ENCODE measurements around the gene STAT6. TPM values are rescaled to one million over a fixed set of nuclear protein-coding genes. Genes with fewer than 3 reads are reported as not detected.

The STAT6 gene, protein sequence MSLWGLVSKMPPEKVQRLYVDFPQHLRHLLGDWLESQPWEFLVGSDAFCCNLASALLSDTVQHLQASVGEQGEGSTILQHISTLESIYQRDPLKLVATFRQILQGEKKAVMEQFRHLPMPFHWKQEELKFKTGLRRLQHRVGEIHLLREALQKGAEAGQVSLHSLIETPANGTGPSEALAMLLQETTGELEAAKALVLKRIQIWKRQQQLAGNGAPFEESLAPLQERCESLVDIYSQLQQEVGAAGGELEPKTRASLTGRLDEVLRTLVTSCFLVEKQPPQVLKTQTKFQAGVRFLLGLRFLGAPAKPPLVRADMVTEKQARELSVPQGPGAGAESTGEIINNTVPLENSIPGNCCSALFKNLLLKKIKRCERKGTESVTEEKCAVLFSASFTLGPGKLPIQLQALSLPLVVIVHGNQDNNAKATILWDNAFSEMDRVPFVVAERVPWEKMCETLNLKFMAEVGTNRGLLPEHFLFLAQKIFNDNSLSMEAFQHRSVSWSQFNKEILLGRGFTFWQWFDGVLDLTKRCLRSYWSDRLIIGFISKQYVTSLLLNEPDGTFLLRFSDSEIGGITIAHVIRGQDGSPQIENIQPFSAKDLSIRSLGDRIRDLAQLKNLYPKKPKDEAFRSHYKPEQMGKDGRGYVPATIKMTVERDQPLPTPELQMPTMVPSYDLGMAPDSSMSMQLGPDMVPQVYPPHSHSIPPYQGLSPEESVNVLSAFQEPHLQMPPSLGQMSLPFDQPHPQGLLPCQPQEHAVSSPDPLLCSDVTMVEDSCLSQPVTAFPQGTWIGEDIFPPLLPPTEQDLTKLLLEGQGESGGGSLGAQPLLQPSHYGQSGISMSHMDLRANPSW
- 91.5 and 92.8 TPM in 2 replicates for total RNA-seq (2012; rRNA removed)

DNA sequence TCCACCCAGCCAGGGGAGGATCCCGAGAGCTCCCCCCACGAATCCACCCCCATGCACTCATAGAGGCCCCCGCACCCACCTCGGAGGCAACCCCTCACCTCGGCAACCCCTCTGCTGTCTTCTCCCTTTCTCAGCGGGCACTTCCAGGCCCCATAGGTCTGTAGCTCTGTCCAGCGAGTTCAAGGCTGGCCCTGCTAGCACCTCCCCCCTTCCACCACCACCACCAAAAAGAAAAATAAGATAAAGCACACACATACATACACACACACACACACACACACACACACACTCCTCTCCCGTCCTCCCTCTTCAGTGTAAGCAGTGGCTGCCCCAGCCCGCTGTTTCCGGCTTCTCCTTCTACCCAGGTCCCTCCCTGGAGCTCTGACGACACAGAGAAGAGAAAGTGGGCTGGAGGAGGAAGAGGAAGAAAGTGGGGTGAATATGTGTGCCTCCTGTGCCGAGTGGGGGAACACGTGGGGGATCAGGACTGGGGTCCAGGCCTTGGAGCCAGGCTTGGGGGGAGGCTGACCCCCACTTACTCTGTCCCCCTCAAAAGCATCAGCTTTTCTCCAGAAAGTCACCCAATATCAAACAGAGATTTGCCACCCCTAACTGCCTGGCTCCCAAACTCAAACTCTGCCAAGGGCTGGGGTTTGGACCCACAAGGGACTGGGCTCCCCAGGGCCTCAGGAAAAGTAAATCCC is at the start of gene STAT6:
TSS of gene STAT6 (minus strand) at position 332 of the 704 bp plus-strand sequence. CDS start 3,084 bp downstream, outside the sequence.
- H3K9ac ChIP-seq (ENCODE audit: low read depth, low read length) = peak within 1 kb of the TSS; percentile 92
- peaks cover 32% of the 10 kb centered on the region for H3K4me1 ChIP-seq (ENCODE audit: control insufficient read depth, insufficient read depth, low read length)
- peaks cover 24% of the 10 kb centered on the region for H3K36me3 ChIP-seq (ENCODE audit: insufficient read depth, low read length)
- no peaks in the 10 kb centered on the region for H3K9me3 ChIP-seq (replicated peaks; ENCODE audit: low read length)
- peak within 1 kb of the TSS; percentile 91 for H3K4me2 ChIP-seq (ENCODE audit: low read length)
- H3K4me3 ChIP-seq (ENCODE audit: low read length) = peak within 1 kb of the TSS; percentile 82
- no peaks in the 10 kb centered on the region for H3K27me3 ChIP-seq (ENCODE audit: control insufficient read depth, insufficient read depth, low read length)

- no peak overlapping the region for H3K4me3 ChIP-seq (ENCODE audit: low read length)
Observed at GRCh38 chr12:57160741-57161140, 49.6 kb upstream of the STAT6 start.

DNA sequence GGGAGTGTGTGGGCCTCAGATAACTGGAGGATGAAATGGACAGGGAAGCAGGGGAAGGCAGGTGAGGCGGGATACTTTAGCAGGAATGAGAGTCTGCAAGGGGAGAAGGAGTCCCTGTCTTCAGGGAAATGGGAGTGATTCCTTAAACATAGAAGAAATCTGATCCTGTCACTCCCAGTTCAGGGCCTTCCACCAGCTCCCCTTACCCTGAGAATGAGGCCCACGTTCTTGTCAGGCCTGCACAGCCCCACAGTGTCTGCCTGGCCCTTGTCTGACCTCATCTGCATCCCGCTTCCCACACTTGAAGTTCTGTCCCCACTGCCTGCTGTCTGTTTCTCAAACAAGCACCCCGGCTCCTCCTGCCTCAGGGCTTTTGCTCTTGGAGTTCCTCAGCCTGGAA is 48.9 kb upstream of the STAT6 start:
- Histone ChIP-seq H3K9me3 (replicated peaks; ENCODE audit: low read length) (no peaks in the 10 kb centered on the region), H3K27me3 (ENCODE audit: control insufficient read depth, insufficient read depth, low read length) (no peaks in the 10 kb centered on the region), H3K36me3 (ENCODE audit: insufficient read depth, low read length) (peaks cover 98% of the 10 kb centered on the region), H3K4me1 (ENCODE audit: control insufficient read depth, insufficient read depth, low read length) (peaks cover 17% of the 10 kb centered on the region), H3K9ac (ENCODE audit: low read depth, low read length) (no peak overlapping the region), H3K4me3 (ENCODE audit: low read length) (no peak overlapping the region), H3K4me2 (ENCODE audit: low read length) (no peak overlapping the region)

More at GRCh38 chr12:57160741-57161140, 49.6 kb upstream of the STAT6 start:
- Histone ChIP-seq H3K9me3 (replicated peaks; ENCODE audit: low read length) (no peaks in the 10 kb centered on the region), H3K36me3 (ENCODE audit: insufficient read depth, low read length) (peaks cover 98% of the 10 kb centered on the region), H3K4me1 (ENCODE audit: control insufficient read depth, insufficient read depth, low read length) (peaks cover 24% of the 10 kb centered on the region), H3K27me3 (ENCODE audit: control insufficient read depth, insufficient read depth, low read length) (no peaks in the 10 kb centered on the region), H3K9ac (ENCODE audit: low read depth, low read length) (no peak overlapping the region), H3K4me2 (ENCODE audit: low read length) (no peak overlapping the region)

DNA sequence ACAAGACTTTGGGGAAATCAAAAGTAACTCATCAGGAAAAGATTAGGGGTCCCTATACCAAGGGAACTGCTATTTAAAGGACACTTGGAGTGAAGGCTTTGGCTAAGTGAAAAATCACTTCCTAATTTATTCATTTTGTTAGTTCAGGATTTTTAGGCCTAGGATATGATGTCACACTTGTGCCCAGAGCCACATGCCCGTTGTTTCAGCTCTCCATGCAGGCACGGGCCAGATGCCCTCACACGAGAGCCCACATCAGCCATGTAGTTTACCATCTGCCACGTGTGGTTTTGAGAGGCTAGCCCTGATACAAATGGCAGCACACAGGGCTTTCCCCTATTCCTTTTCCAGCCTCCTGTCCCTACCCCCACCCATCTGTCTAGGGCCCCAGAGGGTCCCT is 48.1 kb upstream of the STAT6 start:
- H3K4me3 ChIP-seq (ENCODE audit: low read length) = no peak overlapping the region
- H3K9ac ChIP-seq (ENCODE audit: low read depth, low read length) = no peak overlapping the region
- peaks cover 98% of the 10 kb centered on the region for H3K36me3 ChIP-seq (ENCODE audit: insufficient read depth, low read length)
- H3K27me3 ChIP-seq (ENCODE audit: control insufficient read depth, insufficient read depth, low read length) = no peaks in the 10 kb centered on the region
- H3K4me2 ChIP-seq (ENCODE audit: low read length) = no peak overlapping the region
- peaks cover 9% of the 10 kb centered on the region for H3K4me1 ChIP-seq (ENCODE audit: control insufficient read depth, insufficient read depth, low read length)
- no peaks in the 10 kb centered on the region for H3K9me3 ChIP-seq (replicated peaks; ENCODE audit: low read length)

DNA sequence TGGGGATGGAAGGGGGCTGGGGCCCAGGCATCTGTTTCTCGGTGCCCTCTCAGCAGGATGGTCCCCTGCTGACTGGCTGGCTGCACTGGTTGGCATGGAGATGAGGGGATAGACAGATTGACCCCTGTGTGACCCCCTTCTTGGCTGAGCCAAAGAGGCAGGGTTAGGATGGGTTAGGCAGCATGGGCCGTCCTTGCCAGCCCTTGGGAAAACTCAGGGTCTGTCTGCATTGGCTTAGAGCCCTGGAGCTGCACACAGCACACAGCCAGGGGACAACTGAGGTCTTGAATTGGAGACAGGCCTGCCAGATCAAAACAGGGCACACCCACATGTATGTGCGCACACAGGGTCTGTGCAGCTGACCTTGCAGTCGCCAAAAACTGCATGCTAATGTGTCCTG is 47.5 kb upstream of the STAT6 start:
- no peak overlapping the region for H3K4me2 ChIP-seq (ENCODE audit: low read length)
- H3K4me1 ChIP-seq (ENCODE audit: control insufficient read depth, insufficient read depth, low read length) = peaks cover 10% of the 10 kb centered on the region
- peaks cover 98% of the 10 kb centered on the region for H3K36me3 ChIP-seq (ENCODE audit: insufficient read depth, low read length)
- no peaks in the 10 kb centered on the region for H3K27me3 ChIP-seq (ENCODE audit: control insufficient read depth, insufficient read depth, low read length)
- H3K4me3 ChIP-seq (ENCODE audit: low read length) = no peak overlapping the region
- no peak overlapping the region for H3K9ac ChIP-seq (ENCODE audit: low read depth, low read length)
- H3K9me3 ChIP-seq (replicated peaks; ENCODE audit: low read length) = no peaks in the 10 kb centered on the region

- H3K36me3 ChIP-seq (ENCODE audit: insufficient read depth, low read length) = peaks cover 100% of the 10 kb centered on the region
- H3K4me2 ChIP-seq (ENCODE audit: low read length) = no peak overlapping the region
- H3K4me3 ChIP-seq (ENCODE audit: low read length) = no peak overlapping the region
- H3K4me1 ChIP-seq (ENCODE audit: control insufficient read depth, insufficient read depth, low read length) = peaks cover 15% of the 10 kb centered on the region
- no peaks in the 10 kb centered on the region for H3K9me3 ChIP-seq (replicated peaks; ENCODE audit: low read length)
- no peak overlapping the region for H3K9ac ChIP-seq (ENCODE audit: low read depth, low read length)
- H3K27me3 ChIP-seq (ENCODE audit: control insufficient read depth, insufficient read depth, low read length) = no peaks in the 10 kb centered on the region
Observed at GRCh38 chr12:57158186-57158585, 47.0 kb upstream of the STAT6 start.

GRCh38 chr12:57157588-57158173 is 46.5 kb upstream of the STAT6 start:
- Histone ChIP-seq H3K36me3 (ENCODE audit: insufficient read depth, low read length) (peaks cover 100% of the 10 kb centered on the region), H3K9ac (ENCODE audit: low read depth, low read length) (no peak overlapping the region), H3K9me3 (replicated peaks; ENCODE audit: low read length) (no peaks in the 10 kb centered on the region), H3K4me2 (ENCODE audit: low read length) (no peak overlapping the region), H3K4me1 (ENCODE audit: control insufficient read depth, insufficient read depth, low read length) (peaks cover 20% of the 10 kb centered on the region), H3K4me3 (ENCODE audit: low read length) (no peak overlapping the region), H3K27me3 (ENCODE audit: control insufficient read depth, insufficient read depth, low read length) (no peaks in the 10 kb centered on the region)

GRCh38 chr12:57156701-57157403 is 45.7 kb upstream of the STAT6 start:
- Histone ChIP-seq H3K4me1 (ENCODE audit: control insufficient read depth, insufficient read depth, low read length) (peaks cover 28% of the 10 kb centered on the region), H3K9ac (ENCODE audit: low read depth, low read length) (no peak overlapping the region), H3K27me3 (ENCODE audit: control insufficient read depth, insufficient read depth, low read length) (no peaks in the 10 kb centered on the region), H3K4me2 (ENCODE audit: low read length) (no peak overlapping the region), H3K9me3 (replicated peaks; ENCODE audit: low read length) (no peaks in the 10 kb centered on the region), H3K36me3 (ENCODE audit: insufficient read depth, low read length) (peaks cover 97% of the 10 kb centered on the region), H3K4me3 (ENCODE audit: low read length) (no peak overlapping the region)

- H3K27me3 ChIP-seq (ENCODE audit: control insufficient read depth, insufficient read depth, low read length) = no peaks in the 10 kb centered on the region
- H3K36me3 ChIP-seq (ENCODE audit: insufficient read depth, low read length) = peaks cover 95% of the 10 kb centered on the region
- no peak overlapping the region for H3K4me2 ChIP-seq (ENCODE audit: low read length)
- H3K9me3 ChIP-seq (replicated peaks; ENCODE audit: low read length) = no peaks in the 10 kb centered on the region
- peaks cover 38% of the 10 kb centered on the region for H3K4me1 ChIP-seq (ENCODE audit: control insufficient read depth, insufficient read depth, low read length)
- no peak overlapping the region for H3K4me3 ChIP-seq (ENCODE audit: low read length)
- no peak overlapping the region for H3K9ac ChIP-seq (ENCODE audit: low read depth, low read length)
Observed at GRCh38 chr12:57154804-57155434, 43.8 kb upstream of the STAT6 start.

GRCh38 chr12:57154076-57154475 is 42.9 kb upstream of the STAT6 start:
- Histone ChIP-seq H3K4me2 (ENCODE audit: low read length) (no peak overlapping the region), H3K9me3 (replicated peaks; ENCODE audit: low read length) (no peaks in the 10 kb centered on the region), H3K4me3 (ENCODE audit: low read length) (no peak overlapping the region), H3K4me1 (ENCODE audit: control insufficient read depth, insufficient read depth, low read length) (peaks cover 46% of the 10 kb centered on the region), H3K9ac (ENCODE audit: low read depth, low read length) (no peak overlapping the region), H3K27me3 (ENCODE audit: control insufficient read depth, insufficient read depth, low read length) (no peaks in the 10 kb centered on the region), H3K36me3 (ENCODE audit: insufficient read depth, low read length) (peaks cover 93% of the 10 kb centered on the region)

All from skeletal muscle satellite cell (primary cell).